Mesothelial cell of epicardium (in vitro differentiated cells): ENCODE data around the gene CAMTA1. TPM values are rescaled to one million over a fixed set of nuclear protein-coding genes. Genes with fewer than 3 reads are reported as not detected.

Source experiments
- DNase-seq, 2 experiments: peaks; one replicate each; pipeline ENCODE4 v3.0.0; 2021; ENCODE audit warnings: low spot score in 2 of 2; ENCODE audit not compliant: unreplicated experiment in 2 of 2
- H3K27ac Mint-ChIP-seq: 2 replicates; pipeline ENCODE4 v1.8.0; 2021; ENCODE audit warnings: mixed read lengths
- H3K27me3 Mint-ChIP-seq: 2 replicates; pipeline ENCODE4 v1.8.0; 2021; ENCODE audit warnings: low read depth, mixed read lengths
- H3K36me3 Mint-ChIP-seq: 2 replicates; pipeline ENCODE4 v1.8.0; 2021; ENCODE audit warnings: mixed read lengths
- H3K4me1 Mint-ChIP-seq: 2 replicates; pipeline ENCODE4 v1.8.0; 2021; ENCODE audit warnings: mixed read lengths
- H3K4me3 Mint-ChIP-seq: 2 replicates; pipeline ENCODE4 v1.8.0; 2021; ENCODE audit warnings: mild to moderate bottlenecking, moderate library complexity, mixed read lengths
- H3K9me3 Mint-ChIP-seq: 2 replicates; pipeline ENCODE4 v1.8.0; 2021; ENCODE audit warnings: mixed read lengths
- CTCF ChIP-seq: fragments of 200-600 bp; sonication (generic); IDR thresholded peaks from one replicate; pipeline ENCODE4 v1.5.0; 2021; ENCODE audit warnings: antibody characterized with exemption; ENCODE audit not compliant: unreplicated experiment
- total RNA-seq: library from RNA; stranded (reverse); gene quantifications from 3 replicates; pipeline ENCODE4 v1.2.1, GENCODE V29; 2021

CAMTA1 gene
- total RNA-seq, 1 donor from 2014 or later, result 70.4 TPM

GRCh38 chr1:6953907-6954364 lies 168.7 kb downstream of the CAMTA1 start:
- H3K4me3 Mint-ChIP-seq, result no peak overlapping the region

GRCh38 chr1:6954591-6954990 lies 169.3 kb downstream of the CAMTA1 start:
- no peak for TF ChIP-seq CTCF
- Mint-ChIP-seq H3K4me3 (no peak overlapping the region), H3K27ac (no peak overlapping the region)

More at GRCh38 chr1:6953907-6954364, 168.7 kb downstream of the CAMTA1 start:
- Mint-ChIP-seq H3K27ac (no peak overlapping the region), H3K4me1 (peaks cover 12% of the 10 kb centered on the region), H3K9me3 (no peaks in the 10 kb centered on the region), H3K36me3 (no peaks in the 10 kb centered on the region), H3K27me3 (peaks cover 20% of the 10 kb centered on the region)
- no peak for TF ChIP-seq CTCF
- no peak for DNase-seq

GRCh38 chr1:6955357-6956094 lies 170.3 kb downstream of the CAMTA1 start:
- Mint-ChIP-seq H3K4me1 (peaks cover 17% of the 10 kb centered on the region), H3K9me3 (no peaks in the 10 kb centered on the region), H3K27me3 (peaks cover 25% of the 10 kb centered on the region), H3K36me3 (no peaks in the 10 kb centered on the region), H3K4me3 (no peak overlapping the region), H3K27ac (no peak overlapping the region)
- DNase-seq, result no peak
- no peak for TF ChIP-seq CTCF

More at GRCh38 chr1:6954591-6954990, 169.3 kb downstream of the CAMTA1 start:
- DNase-seq, result no peak
- Mint-ChIP-seq H3K36me3 (no peaks in the 10 kb centered on the region), H3K4me1 (peaks cover 14% of the 10 kb centered on the region), H3K9me3 (no peaks in the 10 kb centered on the region), H3K27me3 (peaks cover 22% of the 10 kb centered on the region)

- DNase-seq, result no peak
- Mint-ChIP-seq H3K4me3 (no peak overlapping the region), H3K36me3 (no peaks in the 10 kb centered on the region), H3K4me1 (peaks cover 25% of the 10 kb centered on the region), H3K9me3 (no peaks in the 10 kb centered on the region), H3K27me3 (peaks cover 33% of the 10 kb centered on the region), H3K27ac (no peak overlapping the region)
- no peak for TF ChIP-seq CTCF
Measured at GRCh38 chr1:6956488-6957159, 171.4 kb downstream of the CAMTA1 start.

GRCh38 chr1:6957341-6957740 lies 172.1 kb downstream of the CAMTA1 start:
- H3K27ac Mint-ChIP-seq, result no peak overlapping the region
- peaks cover 39% of the 10 kb centered on the region for H3K27me3 Mint-ChIP-seq
- no peaks in the 10 kb centered on the region for H3K36me3 Mint-ChIP-seq
- H3K9me3 Mint-ChIP-seq, result no peaks in the 10 kb centered on the region
- peaks cover 29% of the 10 kb centered on the region for H3K4me1 Mint-ChIP-seq
- no peak overlapping the region for H3K4me3 Mint-ChIP-seq
- DNase-seq, result no peak
- TF ChIP-seq CTCF, result no peak
